ENCODE results near the gene POC1B.
A peak's percentile ranks its signal among the peaks of the same experiment; 100 is the strongest.

Gene POC1B

DNA sequence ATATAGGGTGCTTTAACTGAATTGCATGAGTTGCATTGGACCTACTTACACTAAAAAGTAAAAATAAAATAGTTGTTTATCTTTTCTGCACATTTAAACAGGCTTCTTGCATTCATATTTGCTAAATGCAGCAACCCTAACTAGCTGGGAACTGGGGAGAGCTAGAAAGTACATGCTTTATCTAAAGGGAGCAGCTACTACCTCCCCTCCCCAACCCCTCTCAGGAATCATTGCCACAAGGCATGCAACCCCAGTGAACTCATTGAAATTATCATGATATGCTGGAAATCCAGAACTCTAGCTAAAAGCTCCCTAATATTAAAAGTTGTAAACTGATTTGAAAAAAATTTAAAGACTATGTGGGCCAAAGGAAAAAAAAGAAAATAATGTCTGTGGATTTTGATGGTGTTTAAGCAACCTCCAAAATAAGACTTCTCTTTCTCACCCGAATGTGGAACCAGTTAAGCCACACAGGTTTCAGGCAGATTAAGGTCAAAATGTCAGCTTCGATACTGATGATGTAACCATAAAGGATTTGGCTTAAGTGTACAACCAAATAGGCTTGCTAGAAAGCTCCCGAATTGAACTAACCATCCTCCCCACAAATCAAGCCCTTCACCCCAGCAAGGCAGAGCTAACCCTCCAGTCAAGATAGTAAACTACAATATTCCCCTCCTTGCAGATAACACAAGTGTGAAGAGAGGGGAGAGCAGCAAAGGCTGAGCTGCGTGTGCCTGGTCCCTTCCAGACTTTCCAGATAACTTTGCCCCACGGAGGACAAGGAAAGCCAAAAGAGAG lies 13.8 kb upstream of the POC1B start:
- no peak for DNase-seq (ENCODE audit: low read depth)

DNA sequence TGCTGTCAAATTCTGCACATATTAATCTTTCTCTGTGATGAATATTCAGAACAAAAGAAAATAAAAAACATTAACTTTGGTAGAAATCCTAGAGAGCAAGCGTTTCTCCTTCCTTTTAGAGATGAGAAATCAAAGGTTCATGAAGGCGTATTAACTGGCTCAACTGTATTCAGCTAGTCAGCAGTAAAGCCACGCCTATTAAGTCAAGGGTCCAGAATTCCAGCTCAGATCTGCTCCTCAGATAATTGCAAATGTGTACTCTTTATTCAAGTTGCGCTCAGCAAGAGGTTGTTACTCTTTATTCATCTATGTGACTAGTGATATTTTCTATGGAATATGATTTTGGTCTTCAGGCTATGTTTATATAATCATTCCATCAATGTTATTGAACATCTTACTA lies 13.1 kb upstream of the POC1B start:
- DNase-seq (ENCODE audit: low read depth) = no peak

DNA sequence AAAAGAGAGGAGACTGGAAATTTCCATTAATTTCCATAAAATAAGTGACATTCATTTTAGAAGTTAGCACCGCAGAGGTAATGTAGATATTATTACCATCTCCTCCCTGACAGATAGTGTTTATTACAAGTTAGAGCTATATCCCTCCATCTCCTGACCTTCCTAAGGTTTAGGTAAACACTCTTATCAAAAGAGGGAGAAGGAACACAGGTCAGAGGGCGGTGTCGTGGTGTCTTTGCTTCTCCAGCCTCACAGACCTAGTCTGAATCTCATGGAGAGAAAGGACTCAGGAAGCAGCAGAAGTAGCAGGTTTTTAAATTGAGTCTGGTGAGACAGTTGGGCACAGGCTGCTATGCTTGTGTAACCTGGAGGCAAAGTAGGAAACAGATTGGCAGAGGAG lies 11.5 kb upstream of the POC1B start:
- no peak for DNase-seq (ENCODE audit: low read depth)

DNA sequence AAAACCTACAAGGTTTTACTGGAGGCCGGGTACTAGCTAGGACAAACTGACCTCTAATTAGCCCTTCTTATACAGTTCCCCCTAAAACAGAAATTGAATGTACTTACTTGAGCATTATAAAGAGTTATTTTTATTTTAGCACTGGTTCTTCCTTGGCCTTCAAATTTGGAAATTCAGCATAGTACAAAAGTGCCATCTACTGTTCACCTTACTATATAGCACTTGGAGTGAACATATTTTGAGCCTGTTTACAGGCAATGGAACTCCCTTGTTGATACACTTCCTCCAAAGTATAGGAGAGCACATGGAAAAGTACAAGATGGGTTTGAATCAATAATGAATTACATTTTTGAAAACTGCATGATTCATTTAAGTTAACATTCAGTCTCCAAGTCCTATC lies 3.9 kb upstream of the POC1B start:
- DNase-seq (ENCODE audit: low read depth) = no peak

DNA sequence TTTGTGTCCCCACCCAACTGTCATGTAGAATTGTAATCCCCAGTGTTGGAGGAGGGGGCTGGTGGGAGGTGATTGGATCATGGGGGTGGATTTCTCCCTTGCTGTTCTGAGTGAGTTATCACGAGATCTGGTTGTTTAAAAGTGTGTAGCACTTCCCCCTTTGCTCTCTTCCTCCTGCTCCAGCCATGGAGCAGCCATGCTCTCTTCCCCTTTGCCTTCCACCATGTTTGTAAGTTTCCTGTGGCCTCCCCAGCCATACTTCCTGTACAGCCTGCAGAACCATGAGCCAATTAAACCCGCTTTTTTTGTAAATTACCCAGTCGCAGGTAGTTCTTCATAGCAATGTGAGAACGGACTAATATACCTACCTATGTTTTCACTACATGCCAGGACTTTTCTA lies 2.6 kb upstream of the POC1B start:
- no peak for DNase-seq (ENCODE audit: low read depth)

DNA sequence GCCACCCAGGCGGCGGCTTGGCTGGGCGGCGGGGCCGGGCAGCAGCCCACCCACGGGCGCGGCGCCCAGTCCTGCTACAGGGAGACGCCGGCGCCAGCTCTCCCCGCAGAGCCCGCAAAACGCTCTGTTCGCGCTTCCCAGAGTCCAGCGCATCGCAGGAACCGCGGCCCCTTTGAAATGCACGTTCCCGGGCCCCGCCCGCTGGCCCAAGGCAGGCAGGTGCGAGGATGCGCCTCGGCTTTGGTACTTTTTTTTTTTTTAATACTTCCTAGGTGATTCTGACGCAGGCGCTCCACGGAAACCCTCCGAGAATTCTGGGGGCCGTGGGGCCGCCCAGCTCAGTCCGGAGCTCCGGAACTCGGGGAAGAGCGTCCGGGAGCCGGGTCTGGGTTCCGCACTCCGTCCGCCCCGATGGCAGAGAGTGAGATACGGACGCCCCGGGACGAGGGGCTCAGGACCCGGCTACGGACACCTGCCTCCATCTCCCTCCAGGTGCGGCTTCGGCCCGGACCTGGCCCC lies 483 bp downstream of the POC1B start:
- no peak for DNase-seq (ENCODE audit: low read depth)

DNA sequence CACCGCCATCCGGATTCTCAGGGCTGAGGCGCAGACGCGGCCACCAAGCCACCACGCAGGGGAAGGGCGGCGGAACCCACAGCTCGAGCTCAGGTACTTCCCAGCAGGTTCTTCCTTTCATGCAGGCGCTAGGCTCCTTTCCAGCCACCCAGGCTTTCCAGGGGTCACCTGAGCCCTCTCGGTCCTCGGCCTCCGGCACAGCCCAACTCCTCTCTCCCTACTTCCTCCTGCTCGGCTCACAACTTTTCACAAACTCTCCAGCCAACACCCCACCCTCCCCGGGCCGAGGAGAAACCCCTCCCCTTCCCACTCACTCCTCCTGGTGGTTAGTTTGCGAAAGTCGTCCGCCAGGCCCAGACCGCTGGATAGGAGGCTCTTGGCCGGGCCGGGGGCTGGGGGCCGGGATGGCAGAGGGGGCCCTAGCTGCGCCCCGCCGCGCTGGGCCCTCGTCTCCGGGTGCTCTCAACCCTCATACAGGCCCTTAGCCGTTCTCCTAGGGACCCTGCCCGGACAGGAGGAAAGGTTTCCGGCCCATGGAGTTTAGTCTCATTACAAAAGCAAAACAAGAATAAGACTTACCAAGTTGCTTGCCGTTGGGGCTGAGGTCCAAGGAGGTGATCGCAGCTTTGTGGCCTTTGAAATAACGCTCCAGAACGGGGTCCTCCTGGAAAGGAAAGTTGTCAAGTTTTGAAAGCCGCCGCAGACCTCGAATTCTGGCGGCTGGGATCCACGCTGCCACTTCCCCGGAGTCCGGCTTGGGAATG lies 1.1 kb downstream of the POC1B start, which contains the start of gene GALNT4:
Gene GALNT4, minus strand, starts transcription at position 256 of the 764 bp plus-strand sequence. Its CDS starts 247 bp downstream, at position 9.
- no peak for DNase-seq (ENCODE audit: low read depth)

DNA sequence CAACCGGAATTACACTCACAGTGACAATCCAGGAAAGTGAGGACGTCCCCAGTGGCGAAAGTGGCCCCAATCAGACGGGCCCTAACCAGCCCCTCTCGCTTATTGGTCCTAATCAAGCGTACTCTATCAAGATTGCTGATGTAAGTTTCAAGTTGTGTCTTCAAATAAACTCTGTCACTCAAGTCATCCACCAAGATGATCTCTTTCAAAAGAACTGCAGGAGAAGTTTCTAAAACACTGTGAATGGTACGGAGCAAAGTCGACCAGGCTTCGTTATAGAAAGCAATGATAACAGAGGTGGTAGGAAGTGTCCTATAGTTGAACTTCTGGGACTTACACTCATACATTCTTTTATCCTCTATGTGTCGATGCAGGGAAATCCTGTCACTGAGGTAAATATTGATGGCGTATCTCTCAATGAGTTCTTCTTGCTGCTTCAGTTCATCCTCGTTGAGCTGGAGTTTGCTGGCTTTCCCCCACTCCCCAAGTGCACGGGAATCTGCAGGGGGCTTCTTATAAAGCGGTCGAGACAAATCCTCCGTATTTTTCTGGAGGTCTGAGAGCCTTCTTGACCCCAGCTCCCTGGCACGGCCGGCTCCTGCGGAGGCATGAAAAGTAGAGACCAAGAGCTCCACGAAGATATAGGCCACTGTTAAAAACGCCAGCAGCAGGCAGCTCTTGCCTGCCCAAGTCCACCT lies 1.9 kb downstream of the POC1B start:
- no peak for DNase-seq (ENCODE audit: low read depth)

DNA sequence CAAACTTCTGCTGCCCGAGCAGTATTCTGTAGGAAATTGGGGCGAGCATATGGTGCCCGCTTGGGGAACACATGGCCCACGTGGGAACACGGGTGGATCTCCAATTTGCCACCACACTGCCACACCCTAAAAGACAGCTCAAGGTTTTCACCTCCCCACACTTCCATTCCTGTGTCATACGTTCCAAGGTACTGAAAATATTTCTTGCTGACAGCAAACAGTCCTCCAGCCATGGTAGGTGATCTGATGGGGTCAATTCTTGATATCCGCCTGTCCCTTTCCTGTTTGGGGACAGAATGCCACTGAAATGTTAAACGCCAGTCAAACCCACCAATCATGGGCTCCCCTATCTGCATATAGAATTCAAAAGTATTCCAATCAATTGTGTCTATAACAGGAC lies 2.5 kb downstream of the POC1B start:
- DNase-seq (ENCODE audit: low read depth) = no peak

DNA sequence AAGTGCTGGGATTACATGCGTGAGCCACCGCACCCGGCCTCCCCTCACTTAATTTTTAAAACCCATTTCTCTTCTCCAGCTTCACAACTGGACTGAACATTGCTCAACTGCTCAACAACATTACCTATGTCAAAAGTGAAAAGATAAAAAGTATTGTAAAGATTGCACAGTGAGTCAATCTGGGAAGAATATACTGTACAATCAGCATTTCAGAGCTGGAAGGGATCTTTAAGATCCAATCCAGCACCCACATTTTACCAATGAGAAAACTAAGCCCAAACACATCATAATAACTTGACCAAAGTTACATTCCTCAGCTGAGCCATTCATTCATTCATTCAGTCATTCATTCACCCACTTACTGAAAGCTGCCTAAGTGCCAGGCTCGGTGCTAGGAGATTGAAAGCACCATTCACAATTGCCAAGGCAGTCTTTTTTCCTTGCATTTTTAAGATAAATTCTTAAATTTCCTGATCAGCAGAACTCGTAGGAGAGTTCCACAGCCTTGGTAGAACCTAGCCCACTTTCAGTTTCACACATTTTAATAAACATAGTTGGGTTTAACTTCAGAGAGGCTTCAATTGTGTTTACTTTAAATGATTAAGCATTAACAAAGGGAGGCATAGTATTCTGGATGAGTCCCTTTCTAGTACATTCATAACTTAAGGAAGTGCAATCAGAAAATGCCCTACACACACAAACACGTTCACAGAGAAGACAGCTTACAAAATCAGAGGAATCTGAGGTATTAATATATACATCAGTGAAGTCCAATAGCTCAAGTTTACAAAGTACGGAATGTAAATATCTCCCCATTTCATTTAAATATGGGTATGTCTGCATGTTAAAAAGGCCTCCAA lies 4.3 kb downstream of the POC1B start:
- DNase-seq (ENCODE audit: low read depth) = no peak

DNA sequence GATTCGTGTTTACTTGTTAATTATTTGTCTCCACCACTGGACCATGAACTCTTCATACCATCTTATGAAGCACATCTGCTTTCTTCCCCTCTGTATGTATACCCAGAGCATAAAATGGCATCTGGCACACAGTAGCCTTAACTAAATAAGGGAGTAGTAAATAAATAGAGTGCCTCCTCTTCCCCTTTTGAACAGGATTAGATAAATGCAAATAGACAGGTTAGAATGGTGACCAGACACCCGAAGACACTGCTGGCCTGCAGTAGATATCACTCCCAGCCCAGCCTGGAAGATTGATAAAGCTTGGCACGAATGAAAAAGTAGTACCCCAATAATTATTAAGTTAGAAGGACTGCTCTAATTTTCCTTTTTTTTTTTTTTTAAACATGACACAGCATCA lies 8.1 kb downstream of the POC1B start:
- DNase-seq (ENCODE audit: low read depth) = no peak

DNA sequence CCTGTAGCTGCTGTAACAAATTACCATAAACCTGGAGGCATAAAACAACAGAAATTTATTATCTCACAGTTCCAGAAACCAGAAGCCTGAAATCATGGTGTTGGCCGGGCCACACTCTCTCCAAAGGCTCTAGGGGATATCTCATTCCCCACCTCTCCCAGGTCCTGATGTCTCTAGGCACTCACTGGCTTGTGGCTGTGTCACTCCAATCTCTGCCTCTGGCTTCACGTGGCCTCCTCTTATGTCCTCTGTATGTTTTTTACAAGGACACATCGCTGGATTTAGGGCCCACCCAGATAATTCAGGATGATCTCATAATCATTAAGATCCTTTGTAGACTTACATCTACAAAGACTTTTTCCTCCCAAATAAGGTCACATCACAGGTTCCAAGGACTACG lies 9.2 kb downstream of the POC1B start:
- DNase-seq (ENCODE audit: low read depth) = no peak

DNA sequence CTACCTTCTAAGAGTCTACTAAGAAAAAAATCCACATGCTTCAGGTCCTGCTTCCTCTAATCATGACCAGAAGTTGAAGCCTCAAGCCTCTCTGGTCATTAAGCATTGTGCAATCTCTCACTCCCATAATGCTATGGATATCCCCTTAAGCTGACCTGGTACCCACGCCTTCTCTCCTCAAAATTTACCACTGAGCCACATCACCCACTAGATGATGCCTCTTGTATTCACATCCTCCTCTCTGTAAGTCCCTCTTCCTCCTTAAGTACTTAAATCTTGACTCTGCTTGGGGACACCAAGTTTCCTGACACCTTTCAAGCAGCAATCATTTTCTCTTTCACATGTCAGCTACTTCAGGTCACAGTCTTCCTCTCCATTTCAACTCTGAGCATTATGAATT lies 11.1 kb downstream of the POC1B start:
- DNase-seq (ENCODE audit: low read depth) = no peak

DNA sequence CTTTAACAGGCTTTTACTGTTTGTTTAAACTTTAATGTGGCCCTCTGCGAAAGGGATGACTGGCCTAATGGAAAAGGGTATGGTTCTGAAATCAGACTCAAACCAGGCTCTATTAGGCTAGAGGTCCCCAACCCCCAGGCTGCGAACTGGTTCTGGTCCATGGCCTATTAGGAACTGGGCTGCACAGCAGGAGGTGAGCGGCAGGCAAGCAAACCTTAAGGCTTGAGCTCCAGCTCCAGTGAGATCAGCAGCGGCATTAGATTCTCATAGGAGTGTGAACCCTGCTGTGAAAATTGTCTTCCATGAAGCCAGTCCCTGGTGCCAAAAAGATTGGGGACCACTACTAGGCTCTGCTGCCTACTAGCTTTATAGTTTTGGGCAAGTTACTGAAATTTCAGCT lies 12.3 kb downstream of the POC1B start:
- no peak for DNase-seq (ENCODE audit: low read depth)

DNA sequence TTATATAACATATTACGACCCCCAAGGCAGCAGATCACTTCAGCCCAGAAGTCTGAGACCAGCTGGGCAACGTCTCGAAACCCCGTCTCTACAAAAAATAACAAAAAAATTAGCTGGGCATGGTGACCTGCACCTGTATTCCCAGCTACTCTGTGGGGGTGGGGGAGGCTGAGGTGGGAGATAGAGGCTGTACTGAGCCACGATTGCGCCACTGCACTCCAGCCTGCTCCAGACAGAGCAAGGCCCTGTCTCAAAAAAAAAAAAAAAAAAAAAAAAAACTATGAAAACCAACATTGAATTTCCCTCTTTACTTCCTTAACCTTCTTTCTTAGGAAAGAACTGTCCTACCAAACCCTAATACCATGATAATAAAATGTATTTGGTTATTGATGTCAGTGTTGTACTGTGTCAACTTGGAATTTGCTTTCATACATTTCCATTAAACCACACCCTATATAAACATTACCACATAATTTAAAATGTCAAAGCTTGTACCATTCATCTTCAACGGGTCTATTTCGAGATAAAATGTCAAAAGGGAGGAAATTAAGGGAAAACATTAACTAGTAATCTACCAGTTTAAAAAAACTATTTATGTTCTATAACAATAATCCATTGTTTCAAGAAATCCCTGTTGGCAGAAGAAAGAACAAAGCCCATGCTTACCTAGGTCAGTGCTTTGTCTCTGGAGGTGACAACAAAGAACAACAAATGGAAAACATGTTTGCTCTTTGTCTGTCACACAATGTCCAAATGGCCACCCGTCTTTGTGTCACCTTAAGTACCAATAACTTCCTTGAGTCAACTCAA lies 18.6 kb downstream of the POC1B start:
- DNase-seq (ENCODE audit: low read depth) = no peak

DNA sequence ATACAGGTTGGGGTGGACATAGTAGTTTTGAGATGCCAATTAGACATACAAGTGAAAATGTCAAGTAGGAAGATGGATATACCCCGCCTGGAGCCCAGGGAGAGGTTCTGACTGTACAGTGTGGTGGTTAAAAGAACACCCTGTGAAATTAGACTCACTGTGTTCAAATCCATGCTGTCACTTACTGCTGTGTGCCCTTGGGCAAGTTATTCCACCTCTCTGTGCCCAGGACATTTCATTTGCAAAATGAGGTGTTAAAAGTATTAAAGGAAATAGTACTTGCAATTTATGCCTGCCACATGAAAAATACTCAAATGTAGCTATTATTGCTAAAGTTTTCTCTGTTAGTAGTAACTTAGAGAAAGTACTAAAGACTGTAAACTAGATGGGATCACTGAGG lies 19.8 kb downstream of the POC1B start:
- DNase-seq (ENCODE audit: low read depth) = no peak

DNA sequence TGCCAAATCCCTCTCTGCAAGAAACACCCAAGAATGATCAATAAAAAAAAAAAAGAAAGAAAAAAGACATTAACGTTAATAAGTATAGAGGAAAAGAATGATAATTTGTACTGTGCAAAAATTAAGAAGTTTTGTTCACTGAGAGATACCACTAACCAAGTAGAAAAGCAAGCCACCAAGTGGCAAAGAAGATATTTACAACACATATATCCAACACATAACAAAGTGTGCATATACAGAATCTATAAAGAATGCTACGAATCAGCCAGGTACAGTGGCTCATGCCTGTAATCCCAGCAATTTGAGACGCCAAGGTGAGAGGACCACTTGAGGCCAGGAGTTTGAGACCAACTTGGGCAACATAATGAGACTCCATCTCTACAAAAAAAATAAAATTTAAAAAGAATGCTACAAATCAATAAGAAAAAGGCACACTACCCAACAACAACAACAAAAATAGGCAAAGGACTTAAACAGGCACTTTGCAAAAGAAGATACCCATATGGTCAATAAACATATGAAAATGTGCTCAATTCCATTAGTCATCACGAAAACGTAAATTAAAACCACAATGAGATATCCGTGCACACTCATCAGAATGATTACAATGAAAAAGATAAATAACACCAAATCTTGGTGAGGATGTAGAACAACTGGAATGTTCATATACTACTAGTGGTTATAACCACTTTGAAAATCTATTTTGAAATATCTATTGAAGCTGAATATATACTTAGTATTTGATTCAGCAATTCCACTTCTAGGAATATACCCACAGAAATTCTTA lies 21.1 kb downstream of the POC1B start:
- peak; percentile 57 for DNase-seq (ENCODE audit: low read depth)

DNA sequence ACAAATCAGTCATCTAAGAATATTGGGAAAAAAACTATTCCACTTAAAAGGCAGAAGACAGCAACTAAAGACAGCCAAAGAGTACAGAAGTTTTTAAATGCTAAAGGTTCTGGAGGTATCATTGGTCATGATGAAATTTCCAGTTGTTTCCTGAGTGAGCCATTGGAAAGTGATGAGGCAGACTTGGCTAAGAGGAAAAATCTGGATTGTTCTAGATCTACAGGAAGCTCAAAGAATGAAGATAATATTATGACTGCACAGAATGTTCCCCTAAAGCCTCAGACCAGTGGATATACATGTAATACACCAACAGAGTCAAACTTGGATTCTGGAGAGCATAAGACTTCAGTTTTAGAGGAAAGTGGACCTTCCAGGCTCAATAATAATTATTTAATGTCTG lies 24.1 kb downstream of the POC1B start:
- DNase-seq (ENCODE audit: low read depth) = no peak

DNA sequence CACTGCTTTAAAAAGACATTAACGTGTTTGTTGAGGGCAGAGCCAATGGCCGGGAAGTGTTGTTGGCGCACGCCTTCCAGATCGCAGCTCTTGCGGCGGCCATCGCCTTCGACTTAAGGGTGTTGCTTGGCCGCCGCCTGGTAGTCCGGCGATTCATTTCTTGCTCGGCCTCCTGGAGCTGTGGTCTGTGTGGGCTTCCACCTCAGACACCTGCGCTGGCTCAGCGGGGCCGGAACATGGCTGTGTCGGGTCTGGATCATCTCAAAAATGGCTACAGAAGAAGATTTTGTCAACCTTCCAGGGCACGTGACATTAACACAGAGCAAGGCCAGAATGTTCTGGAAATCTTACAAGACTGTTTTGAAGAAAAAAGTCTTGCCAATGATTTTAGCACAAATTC lies 26.0 kb downstream of the POC1B start:
- no peak for DNase-seq (ENCODE audit: low read depth)

DNA sequence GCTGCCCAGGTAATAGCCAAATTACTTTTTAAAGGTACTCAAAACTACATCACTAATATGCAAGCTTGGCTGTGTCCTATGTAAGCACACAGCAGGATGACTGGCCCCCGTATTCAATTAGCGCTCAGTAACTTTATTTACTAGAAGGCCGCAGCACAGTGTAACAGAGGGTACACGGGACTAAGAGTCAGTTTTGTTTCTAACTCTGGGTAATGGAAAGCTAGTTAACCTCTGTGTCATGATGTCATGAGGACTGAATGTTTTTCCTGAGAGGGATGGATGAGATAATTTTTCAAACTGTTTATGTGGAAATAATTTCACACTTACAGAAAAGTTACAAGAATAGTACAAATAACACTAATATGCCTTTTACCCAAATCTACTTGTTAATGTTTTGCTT lies 28.4 kb downstream of the POC1B start:
- no peak for DNase-seq (ENCODE audit: low read depth)
